Measurements from ENCODE around the gene UBQLN1.
A peak's percentile ranks its signal among the peaks of the same experiment; 100 is the strongest.

UBQLN1 gene

GRCh38 chr9:83688921-83689320 is 18.8 kb downstream of the UBQLN1 start:
- no peak for DNase-seq

DNA sequence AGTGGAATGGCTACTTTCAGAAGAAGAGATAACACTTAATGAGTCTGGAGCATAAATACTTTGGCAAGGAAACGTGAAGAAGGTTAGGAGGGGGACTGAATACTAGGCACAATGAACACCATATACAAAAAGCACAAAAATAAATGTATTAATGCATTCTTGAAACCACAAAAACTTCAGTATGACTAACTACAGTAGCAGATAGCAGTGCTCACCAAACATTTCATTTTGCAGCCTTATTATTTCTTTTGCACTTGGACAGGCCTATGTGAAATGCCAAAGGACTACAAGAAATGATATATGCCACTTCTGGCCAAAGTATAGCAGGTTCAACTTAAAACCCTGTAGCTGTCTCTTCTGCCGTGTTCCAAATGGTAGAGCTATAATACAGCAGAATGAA is 26.3 kb downstream of the UBQLN1 start:
- DNase-seq: no peak

DNA sequence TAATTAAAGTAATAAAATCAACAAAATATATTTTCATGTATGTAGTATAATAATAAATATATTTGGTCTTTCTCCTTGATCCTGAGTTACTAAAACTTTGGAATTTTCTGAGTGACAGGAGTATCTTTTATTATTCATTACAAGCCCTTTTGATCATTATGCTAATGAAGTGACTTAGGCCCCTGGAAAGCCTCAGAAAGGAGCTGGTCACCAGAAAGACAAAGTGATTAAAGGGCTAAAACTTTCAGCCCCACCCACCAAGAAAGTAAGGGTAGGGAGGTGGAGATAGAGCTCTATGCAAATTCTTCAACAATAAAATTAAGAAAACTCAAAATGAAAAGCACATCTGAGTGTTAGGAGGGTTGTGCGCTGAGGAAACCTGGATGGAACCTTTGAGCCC is 27.5 kb downstream of the UBQLN1 start:
- no peak for DNase-seq

- DNase-seq: no peak
Observed at GRCh38 chr9:83677596-83677995, 30.2 kb downstream of the UBQLN1 start.

- no peak for DNase-seq
Observed at GRCh38 chr9:83675466-83675865, 32.3 kb downstream of the UBQLN1 start.

DNA sequence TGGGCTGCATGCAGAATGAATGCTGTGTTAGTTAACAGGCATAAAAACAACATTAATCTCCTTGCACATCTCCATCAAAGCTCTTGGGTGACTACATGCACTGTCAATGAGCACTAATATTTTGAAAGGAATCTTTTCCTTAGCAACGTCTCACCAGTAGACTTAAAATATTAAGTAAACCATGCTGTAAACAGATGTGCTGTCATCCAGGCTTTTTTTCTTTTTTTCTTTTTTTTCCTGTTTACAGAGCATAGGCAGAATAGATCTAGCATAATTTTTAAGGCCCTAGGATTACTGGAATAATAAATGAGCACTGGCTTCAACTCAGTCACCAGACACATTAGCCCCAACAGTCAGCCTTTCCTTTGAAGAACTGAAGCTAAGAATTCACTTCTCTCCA is 36.3 kb downstream of the UBQLN1 start:
- DNase-seq: no peak

GRCh38 chr9:83670381-83670780 is 37.4 kb downstream of the UBQLN1 start:
- DNase-seq: no peak

GRCh38 chr9:83669067-83669466 is 38.7 kb downstream of the UBQLN1 start:
- DNase-seq: no peak

DNA sequence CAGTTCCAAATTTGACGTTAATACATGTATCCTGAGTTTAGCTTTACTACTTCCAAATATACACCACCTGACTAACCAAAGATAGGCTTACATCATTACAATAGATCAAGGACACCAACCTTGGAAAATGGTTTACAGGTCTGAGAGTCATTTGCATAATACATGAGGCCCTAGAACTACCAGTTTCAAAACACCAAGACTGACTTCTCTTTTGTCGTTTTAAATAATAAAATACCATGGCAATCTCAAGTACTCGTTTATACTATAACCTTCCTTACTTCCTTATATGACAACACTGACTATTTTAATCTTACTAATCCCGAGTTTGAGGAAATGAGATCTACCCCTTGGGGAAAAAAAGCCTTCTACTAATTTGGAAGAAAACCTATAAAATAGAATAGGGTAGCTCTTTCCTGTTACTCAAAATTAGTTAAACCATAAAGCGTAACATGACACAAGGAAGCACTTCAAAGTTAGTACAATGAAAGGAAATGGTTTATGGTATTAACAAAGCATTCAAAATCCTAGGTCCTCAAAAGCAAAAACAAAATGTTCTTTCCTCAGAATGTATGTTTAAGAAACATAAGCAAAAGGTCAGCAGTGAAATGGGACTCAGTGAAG is 42.1 kb downstream of the UBQLN1 start:
- no peak for DNase-seq

DNA sequence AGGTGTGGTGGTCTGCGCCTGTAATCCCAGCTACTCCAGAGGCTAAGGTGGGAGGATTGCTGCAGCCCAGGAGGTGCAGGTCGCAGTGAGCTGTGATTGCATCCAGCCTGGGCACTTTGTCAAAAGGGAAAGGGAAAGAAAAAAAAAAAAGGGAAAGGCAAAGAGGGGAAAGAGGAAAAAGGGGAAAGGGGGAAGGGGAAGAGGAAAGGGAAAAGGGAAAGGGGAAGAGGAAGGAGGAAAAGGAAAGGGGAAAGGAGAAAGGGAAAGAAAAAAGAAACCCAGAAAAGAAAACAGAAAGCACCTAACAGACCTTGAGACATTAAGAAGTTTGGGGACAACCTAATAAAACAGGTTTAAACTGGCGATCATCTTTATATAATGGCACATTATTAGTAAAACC is 44.8 kb downstream of the UBQLN1 start:
- DNase-seq: no peak

DNA sequence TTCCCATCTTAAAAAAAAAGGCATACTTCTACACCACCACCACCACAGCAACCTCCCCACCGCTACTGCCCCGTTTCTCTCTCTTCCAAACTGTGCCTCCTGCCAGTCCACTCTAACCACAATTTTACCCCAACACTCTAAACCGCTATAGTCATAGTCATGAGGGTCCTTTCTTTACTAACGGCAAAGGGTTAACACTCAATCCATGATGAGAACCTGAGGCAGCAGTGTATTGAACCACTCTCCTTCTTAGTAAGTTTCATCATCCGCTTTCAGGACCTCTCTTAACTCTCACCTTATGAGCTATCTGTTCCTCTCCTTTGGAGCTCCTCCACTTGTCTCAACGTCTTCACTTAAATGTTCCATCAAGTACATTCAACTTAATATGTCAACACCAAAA is 50.8 kb downstream of the UBQLN1 start:
- DNase-seq: no peak

DNA sequence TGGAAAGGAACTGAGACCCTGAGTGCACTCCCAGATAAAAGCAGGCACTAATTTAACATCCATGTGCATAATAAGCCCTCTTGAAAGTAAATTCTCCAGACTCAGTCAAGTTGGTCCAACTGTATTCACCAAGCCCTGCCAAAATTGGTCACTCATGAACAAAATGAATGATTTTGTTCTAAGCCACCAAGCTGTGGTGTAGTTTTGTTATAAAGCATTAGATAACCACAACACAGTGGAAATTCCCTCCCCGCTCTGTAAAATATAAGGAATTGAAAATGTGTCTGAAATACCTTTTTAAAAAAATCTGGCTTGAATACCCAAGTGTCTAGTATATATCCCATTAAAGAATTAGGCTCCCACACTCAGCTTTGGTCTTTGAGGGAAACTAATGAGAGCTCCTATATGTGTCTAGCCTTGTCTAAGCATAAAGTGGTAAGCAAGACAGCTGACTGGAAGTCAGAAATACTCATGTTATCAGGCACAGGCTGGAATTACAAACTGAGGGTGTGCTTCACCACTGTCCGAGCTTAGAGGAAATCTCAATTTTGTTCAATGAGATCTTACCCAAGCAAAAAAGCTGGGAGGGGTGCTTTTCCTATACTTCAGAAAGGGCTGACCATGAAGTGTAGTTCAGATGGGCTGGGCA is 51.6 kb downstream of the UBQLN1 start:
- no peak for DNase-seq

- no peak for DNase-seq
Observed at GRCh38 chr9:83655433-83655832, 52.3 kb downstream of the UBQLN1 start.

DNA sequence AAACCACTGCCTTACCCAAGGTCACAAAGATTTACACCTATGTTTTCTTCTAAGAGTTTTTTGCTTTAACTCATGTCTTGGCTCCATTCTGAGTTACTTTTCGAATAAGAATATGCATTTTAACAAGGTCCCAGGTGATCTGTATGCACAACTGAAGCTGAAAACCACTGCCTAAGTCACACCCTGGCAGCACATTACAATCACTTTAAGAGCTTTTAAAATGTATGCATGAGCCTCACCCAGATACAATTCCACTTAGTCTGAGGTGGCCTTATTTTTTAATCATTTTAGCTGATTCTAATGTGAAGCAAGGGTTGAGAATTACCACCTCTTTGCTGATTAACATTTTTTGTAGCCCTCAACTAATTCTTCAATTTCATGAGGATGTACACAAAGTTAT is 55.3 kb downstream of the UBQLN1 start:
- no peak for DNase-seq

DNA sequence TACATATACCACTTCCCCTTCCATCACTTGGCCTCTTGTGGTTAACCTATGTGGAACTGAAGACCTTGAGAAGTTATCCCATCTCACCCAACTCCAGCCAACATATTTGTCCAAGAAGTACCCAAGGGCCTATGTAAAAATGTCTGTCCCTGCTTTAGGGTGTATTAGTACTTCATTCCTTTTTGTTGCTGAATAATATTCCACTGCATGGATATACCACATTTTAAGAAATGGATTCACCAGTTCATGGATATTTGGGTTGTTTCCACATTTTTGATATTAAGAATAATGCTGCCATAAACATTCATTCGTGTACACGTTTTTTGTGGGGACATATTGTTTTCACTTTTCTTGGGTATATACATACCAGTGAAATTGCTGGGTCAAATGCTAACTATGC is 56.2 kb downstream of the UBQLN1 start:
- DNase-seq: no peak

DNA sequence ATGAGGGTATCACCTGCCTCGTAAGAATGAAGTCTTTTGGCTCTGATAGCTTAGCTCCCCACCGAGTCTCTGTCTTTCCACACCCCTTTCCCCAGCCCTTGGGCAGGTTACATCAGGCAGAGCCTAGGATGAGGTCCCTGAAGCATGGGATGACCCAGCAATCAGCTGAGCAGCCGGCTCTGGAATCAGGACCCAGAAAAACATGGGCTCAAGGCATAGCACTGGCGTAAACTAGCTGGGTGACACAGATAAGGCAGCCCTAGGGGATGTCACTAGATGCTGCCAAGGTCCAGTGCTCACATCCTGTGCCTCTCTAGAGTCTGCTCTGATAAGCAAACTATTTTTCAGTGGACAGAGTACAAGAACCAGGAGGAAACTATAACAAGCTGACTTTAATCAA is 58.2 kb downstream of the UBQLN1 start:
- DNase-seq: peak; percentile 10

- DNase-seq: peak; percentile 73
Observed at GRCh38 chr9:83649080-83649479, 58.7 kb downstream of the UBQLN1 start.

GRCh38 chr9:83646500-83647239 is 61.1 kb downstream of the UBQLN1 start:
- DNase-seq: no peak

GRCh38 chr9:83642793-83643192 is 65.0 kb downstream of the UBQLN1 start:
- DNase-seq: no peak

- no peak for DNase-seq
Observed at GRCh38 chr9:83639266-83639665, 68.5 kb downstream of the UBQLN1 start.

DNA sequence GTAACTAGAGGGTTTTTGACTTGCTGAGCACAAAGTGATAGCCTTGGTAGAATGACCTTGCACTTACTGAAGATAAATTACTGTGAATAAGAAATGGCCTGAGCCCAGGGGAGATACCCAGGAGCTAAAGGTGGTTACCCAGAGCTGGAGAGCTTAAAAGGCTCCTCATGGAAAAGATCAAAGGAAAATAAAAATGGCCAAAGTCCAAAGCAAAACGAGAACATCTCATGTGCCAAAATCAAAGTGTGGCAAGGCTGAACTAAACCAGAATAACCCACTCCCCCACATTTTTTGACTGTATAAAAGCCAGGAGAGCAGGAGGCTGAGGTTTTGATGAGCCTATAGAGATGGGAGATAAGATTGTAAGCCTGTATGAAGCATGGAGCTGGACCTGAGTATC is 70.4 kb downstream of the UBQLN1 start:
- no peak for DNase-seq

- DNase-seq: no peak
Observed at GRCh38 chr9:83636813-83637212, 70.9 kb downstream of the UBQLN1 start.

GRCh38 chr9:83633676-83634075 is 74.1 kb downstream of the UBQLN1 start:
- no peak for DNase-seq

GRCh38 chr9:83633255-83633654 is 74.5 kb downstream of the UBQLN1 start:
- no peak for DNase-seq
